OCI-LY7 (cell line): ENCODE data around the gene ZNF536. TPM values are rescaled to one million over a fixed set of nuclear protein-coding genes. Genes with fewer than 3 reads are reported as not detected.

Experiments used
- BruUV-seq: library from RNA; stranded (reverse); fragments of 400-500 nt; replicated peaks from 2 replicates; lab custom pipeline; 2021; lab: Mats Ljungman, UMichigan
- CTCF ChIA-PET: fragments of 300-600 bp; sonication (Branson Sonifier 250); formaldehyde crosslinking; loops from one replicate; lab custom pipeline; 2022; ENCODE audit warnings: antibody characterized with exemption; ENCODE audit not compliant: unreplicated experiment; lab: Charles Lee
- POLR2A ChIA-PET: fragments of 300-600 bp; sonication (Branson Sonifier 250); formaldehyde crosslinking; loops from one replicate; lab custom pipeline; 2022; ENCODE audit warnings: antibody characterized with exemption; lab: Charles Lee
- DNase-seq: peaks from one replicate; pipeline ENCODE4 v3.0.0-alpha.2; 2015; ENCODE audit warnings: low spot score
- H2AFZ ChIP-seq: fragments of 200-600 bp; sonication (generic), shearing (Covaris generic); 2 replicates; pipeline ENCODE4 v1.6.1; 2014; ENCODE audit warnings: mild to moderate bottlenecking, antibody characterized with exemption, low read length, moderate library complexity
- H3K27ac ChIP-seq: fragments of 200-600 bp; sonication (generic); 2 replicates; pipeline ENCODE4 v1.5.1; 2014; ENCODE audit warnings: mixed run types, low read depth, mild to moderate bottlenecking, moderate library complexity, low read length, inconsistent platforms; ENCODE audit not compliant: poor library complexity, severe bottlenecking
- H3K36me3 ChIP-seq: fragments of 200-600 bp; sonication (generic); 2 replicates; pipeline ENCODE4 v1.6.1; 2014; ENCODE audit warnings: mild to moderate bottlenecking, antibody characterized with exemption, low read length, moderate library complexity, mixed read lengths; ENCODE audit not compliant: insufficient read depth
- H3K4me1 ChIP-seq: fragments of 200-600 bp; sonication (generic); 2 replicates; pipeline ENCODE4 v1.5.1; 2014; ENCODE audit warnings: mild to moderate bottlenecking, low read length; ENCODE audit not compliant: insufficient read depth, poor library complexity, severe bottlenecking
- H3K4me2 ChIP-seq: fragments of 200-600 bp; sonication (generic); 2 replicates; pipeline ENCODE4 v1.6.1; 2014; ENCODE audit warnings: mild to moderate bottlenecking, low read length
- H3K4me3 ChIP-seq: fragments of 200-600 bp; sonication (generic); 2 replicates; pipeline ENCODE4 v1.5.1; 2014; ENCODE audit warnings: mild to moderate bottlenecking, low read depth, low read length; ENCODE audit not compliant: poor library complexity, severe bottlenecking
- H3K79me2 ChIP-seq: fragments of 200-600 bp; sonication (generic); 2 replicates; pipeline ENCODE4 v1.6.1; 2016; ENCODE audit warnings: low read depth, mild to moderate bottlenecking, low read length, moderate library complexity, mixed read lengths; ENCODE audit not compliant: insufficient read depth
- H3K9me2 ChIP-seq: fragments of 200-600 bp; sonication (generic); 2 replicates; pipeline ENCODE4 v1.6.1; 2016; ENCODE audit warnings: mild to moderate bottlenecking, low read length, mixed read lengths; ENCODE audit not compliant: insufficient read depth
- H3K9me3 ChIP-seq: fragments of 200-600 bp; sonication (generic); 2 replicates; pipeline ENCODE4 v1.6.1; 2014; ENCODE audit warnings: mild to moderate bottlenecking, mixed run types, low read length, mixed read lengths
- H4K20me1 ChIP-seq: fragments of 200-600 bp; sonication (generic); 2 replicates; pipeline ENCODE4 v1.6.1; 2014; ENCODE audit warnings: mild to moderate bottlenecking, antibody characterized with exemption, low read length, moderate library complexity, mixed read lengths; ENCODE audit not compliant: insufficient read depth
- CTCF ChIP-seq: fragments of 200-600 bp; sonication (generic); conservative IDR thresholded peaks from 2 replicates; pipeline ENCODE4 v1.5.1; 2014; ENCODE audit warnings: mild to moderate bottlenecking, antibody characterized with exemption, low read length, moderate library complexity, mixed read lengths
- EZH2phosphoT487 ChIP-seq: fragments of 200-600 bp; sonication (generic); IDR thresholded peaks from 2 replicates; pipeline ENCODE4 v1.6.1; 2018; ENCODE audit warnings: low read depth, borderline replicate concordance, mild to moderate bottlenecking, mixed run types, antibody characterized with exemption, low read length, moderate library complexity, mixed read lengths
- intact Hi-C: fragments of 100-400 bp; cut with micrococcal nuclease; formaldehyde crosslinking; loops from one replicate; pipeline ENCODE4 v1.10.0; 2022; ENCODE audit not compliant: unreplicated experiment
- total RNA-seq, 2 experiments: library from RNA; depleted of rRNA in 1 of 2; stranded (reverse); fragments of >200 nt in 1 of 2; shearing (Covaris generic) in 1 of 2; gene quantifications; 2 replicates each; pipeline ENCODE4 v1.2.3, GENCODE V29; 2014 to 2022

The ZNF536 gene
- total RNA-seq, 2 experiments from 2014 or later = 0.06 to 0.30 TPM

GRCh38 chr19:30450835-30451321 is 78.7 kb downstream of the ZNF536 start:
- CTCF ChIA-PET = no interaction called here

DNA sequence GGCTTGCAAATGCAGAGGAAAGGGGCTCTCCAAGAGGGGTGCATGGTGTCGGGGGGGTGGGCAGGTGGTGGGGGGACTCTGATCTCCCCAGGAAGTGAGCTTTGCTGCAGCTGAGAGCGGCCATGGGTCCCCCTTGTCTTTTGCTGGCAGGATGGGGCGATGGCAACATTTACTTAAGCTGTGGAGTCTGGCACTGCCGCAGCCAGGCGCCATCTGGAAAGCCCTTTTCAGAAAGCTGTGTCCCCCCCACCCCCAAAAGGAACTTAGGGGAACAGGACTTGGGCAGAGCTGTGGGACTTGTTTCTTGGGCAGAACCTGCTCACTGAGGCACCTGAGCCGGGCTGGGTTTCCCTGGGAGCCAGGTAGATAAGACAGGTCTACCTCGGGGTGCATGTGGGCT is 80.7 kb downstream of the ZNF536 start:
- no peaks in the 10 kb centered on the region for H3K36me3 ChIP-seq
- ChIA-PET POLR2A (no interaction called here), CTCF (no interaction called here)
- H3K27ac ChIP-seq = no peak overlapping the region
- no TSS peak for BruUV-seq
- no peak overlapping the region for H3K4me2 ChIP-seq
- H3K9me3 ChIP-seq = no peaks in the 10 kb centered on the region
- intact Hi-C loops = no loop called here
- no peaks in the 10 kb centered on the region for H3K79me2 ChIP-seq
- H3K4me3 ChIP-seq = no peak overlapping the region
- no peak overlapping the region for H2AFZ ChIP-seq
- TF ChIP-seq CTCF (no peak), EZH2phosphoT487 (no peak)
- no peaks in the 10 kb centered on the region for H3K9me2 ChIP-seq
- DNase-seq = no peak
- no peaks in the 10 kb centered on the region for H3K4me1 ChIP-seq
- H4K20me1 ChIP-seq = no peaks in the 10 kb centered on the region

More at GRCh38 chr19:30450835-30451321, 78.7 kb downstream of the ZNF536 start:
- Histone ChIP-seq H3K4me2 (no peak overlapping the region), H3K36me3 (no peaks in the 10 kb centered on the region), H3K79me2 (no peaks in the 10 kb centered on the region), H4K20me1 (no peaks in the 10 kb centered on the region), H3K4me3 (no peak overlapping the region), H2AFZ (no peak overlapping the region), H3K9me3 (no peaks in the 10 kb centered on the region), H3K9me2 (no peaks in the 10 kb centered on the region), H3K4me1 (no peaks in the 10 kb centered on the region), H3K27ac (no peak overlapping the region)
- no TSS peak for BruUV-seq
- no peak for TF ChIP-seq CTCF
- TF ChIP-seq EZH2phosphoT487 = no peak
- DNase-seq = no peak
- intact Hi-C loops = no loop called here
- POLR2A ChIA-PET = interaction anchor here (1.0 kb wide), 1 partner anchor 1014 kb away, joined by 4 read pairs; no protein-coding TSS in a partner anchor

GRCh38 chr19:30453743-30454142 is 81.6 kb downstream of the ZNF536 start:
- H3K4me1 ChIP-seq = no peaks in the 10 kb centered on the region
- no peaks in the 10 kb centered on the region for H3K36me3 ChIP-seq
- no peak overlapping the region for H3K4me3 ChIP-seq
- no TSS peak for BruUV-seq
- no peak overlapping the region for H3K27ac ChIP-seq
- no peak for TF ChIP-seq EZH2phosphoT487
- no peak for TF ChIP-seq CTCF
- H3K79me2 ChIP-seq = no peaks in the 10 kb centered on the region
- ChIA-PET CTCF (no interaction called here), POLR2A (no interaction called here)
- no peak overlapping the region for H2AFZ ChIP-seq
- H3K9me3 ChIP-seq = no peaks in the 10 kb centered on the region
- intact Hi-C loops = no loop called here
- no peak for DNase-seq
- H3K9me2 ChIP-seq = no peaks in the 10 kb centered on the region
- no peak overlapping the region for H3K4me2 ChIP-seq
- no peaks in the 10 kb centered on the region for H4K20me1 ChIP-seq
